Measurements from ENCODE around the gene ZNF836. TPM values are rescaled to one million over a fixed set of nuclear protein-coding genes. Genes with fewer than 3 reads are reported as not detected.

ZNF836 gene
- total RNA-seq, 6 experiments from 2014 or later = 1.5 to 3.7 (median 2.8) TPM

- Histone ChIP-seq H3K4me1 (no peaks in the 10 kb centered on the region), H3K9me3 (peaks cover 3 to 68% (median 36%) of the 10 kb centered on the region in 4 donors), H3K36me3 (peaks cover 0 to 2% (median under 1%) of the 10 kb centered on the region in 4 donors), H3K4me3 (no peak overlapping the region), H3K27me3 (no peaks in the 10 kb centered on the region), H3K27ac (no peak overlapping the region)
- WGBS (ENCODE audit: insufficient coverage, low coverage, low lambda C conversion rate, missing lambda C conversion rate) = 88% methylated on average over 6 of the region's 6 CpGs
- no peak for TF ChIP-seq CTCF (IDR thresholded peaks at IDR 0.05)
- TF ChIP-seq POLR2A (IDR thresholded peaks at IDR 0.05) = no peak
- intact Hi-C loops (cut with DNase I) = no loop called here
- DNase-seq (no peak), ATAC-seq (no peak)
These were observed 60.6 kb downstream of the ZNF836 start for GRCh38 chr19:52110780-52111179.

Small RNA genes within 50 kb of the gene (small RNA-seq; reads per million reads assigned to genes)
- 0 reads per million in 2 experiments for gene RPL37P23

Other genes starting within 250 kb of the ZNF836 start
- gene ZNF613, start 244.1 kb downstream of the ZNF836 start, total RNA-seq = 1 to 10 TPM in 5 of 6 experiments, under 1 TPM in 1; 0.87 to 2.7 (median 2.2) TPM
- 1 to 10 TPM; 2.5 to 5.8 (median 3.4) TPM for gene ZNF350, start 184.8 kb downstream of the ZNF836 start, total RNA-seq
- 1 to 10 TPM; 1.2 to 5.0 (median 3.3) TPM for gene ZNF615, start 163.4 kb downstream of the ZNF836 start, total RNA-seq
- 1 to 10 TPM; 1.2 to 2.7 (median 1.6) TPM for gene ZNF614, start 143.2 kb downstream of the ZNF836 start, total RNA-seq
- gene ZNF432, start 122.8 kb downstream of the ZNF836 start, total RNA-seq = 1 to 10 TPM in 5 of 6 experiments, under 1 TPM in 1; 0.86 to 3.9 (median 3.3) TPM
- gene ZNF841, start 75.9 kb downstream of the ZNF836 start, total RNA-seq = 1 to 10 TPM; 2.8 to 8.7 (median 5.8) TPM
- gene ZNF616, start 31.7 kb downstream of the ZNF836 start, total RNA-seq = 1 to 10 TPM; 1.9 to 6.2 (median 4.2) TPM
- 10 to 100 TPM; 59.4 to 93.0 (median 82.4) TPM for gene PPP2R1A, start 18.4 kb upstream of the ZNF836 start, total RNA-seq
- gene ZNF766, start 98.0 kb upstream of the ZNF836 start, total RNA-seq = 1 to 10 TPM; 2.3 to 6.0 (median 4.9) TPM
- gene ZNF480, start 125.5 kb upstream of the ZNF836 start, total RNA-seq = 1 to 10 TPM; 3.7 to 7.1 (median 5.3) TPM
- gene ZNF610, start 164.6 kb upstream of the ZNF836 start, total RNA-seq = under 1 TPM in 5 of 6 experiments, not detected in 1; 0.16 to 0.51 (median 0.39) TPM
- 1 to 10 TPM; 1.0 to 2.9 (median 2.3) TPM for gene ZNF880, start 198.3 kb upstream of the ZNF836 start, total RNA-seq
- 1 to 10 TPM; 1.9 to 7.5 (median 3.5) TPM for gene ZNF528, start 226.2 kb upstream of the ZNF836 start, total RNA-seq

All from right lobe of liver (tissue), 6 donors.